ENCODE data around the gene FIP1L1.

The FIP1L1 gene

DNA sequence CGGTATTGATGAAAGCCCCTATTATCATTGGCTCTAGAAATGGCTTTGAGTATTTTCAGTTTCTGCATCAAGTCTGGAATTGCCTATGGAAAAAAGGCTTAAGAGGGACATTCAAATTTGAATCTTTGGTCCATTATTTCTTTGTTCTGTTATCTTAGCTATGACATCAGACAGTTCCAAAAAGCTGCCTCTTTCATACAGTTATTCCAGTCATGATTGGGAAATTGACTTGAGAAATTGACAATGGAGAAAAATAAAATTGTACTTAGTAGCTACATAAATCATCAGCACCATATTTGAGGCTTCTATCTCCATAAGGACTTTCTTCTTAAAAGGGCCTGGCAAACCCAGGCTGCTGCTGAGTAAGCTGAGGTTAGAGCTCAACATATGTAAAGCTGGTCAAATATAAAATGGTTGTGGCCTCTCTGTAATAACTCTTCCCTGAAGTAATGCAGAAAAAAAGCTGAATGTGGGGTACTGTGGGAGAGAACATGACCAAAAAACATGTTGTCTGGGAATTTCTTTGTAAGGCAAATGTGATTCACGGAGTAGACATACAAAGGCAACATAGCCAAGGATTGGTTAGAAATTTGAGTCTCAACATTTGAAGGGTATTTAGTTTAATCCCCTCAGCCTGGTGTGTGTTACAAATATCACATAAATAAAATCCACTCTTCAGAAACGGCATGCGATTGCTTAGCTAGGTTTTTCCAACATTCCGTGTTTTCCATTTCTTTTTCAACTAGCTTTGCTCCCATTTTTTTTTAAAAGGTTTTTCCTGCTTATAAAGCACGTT lies 112.9 kb downstream of the FIP1L1 start:
- peak; percentile 26; the same call in 1 of the 3 replicates for ATAC-seq
- TF ChIP-seq, protein P1, sequence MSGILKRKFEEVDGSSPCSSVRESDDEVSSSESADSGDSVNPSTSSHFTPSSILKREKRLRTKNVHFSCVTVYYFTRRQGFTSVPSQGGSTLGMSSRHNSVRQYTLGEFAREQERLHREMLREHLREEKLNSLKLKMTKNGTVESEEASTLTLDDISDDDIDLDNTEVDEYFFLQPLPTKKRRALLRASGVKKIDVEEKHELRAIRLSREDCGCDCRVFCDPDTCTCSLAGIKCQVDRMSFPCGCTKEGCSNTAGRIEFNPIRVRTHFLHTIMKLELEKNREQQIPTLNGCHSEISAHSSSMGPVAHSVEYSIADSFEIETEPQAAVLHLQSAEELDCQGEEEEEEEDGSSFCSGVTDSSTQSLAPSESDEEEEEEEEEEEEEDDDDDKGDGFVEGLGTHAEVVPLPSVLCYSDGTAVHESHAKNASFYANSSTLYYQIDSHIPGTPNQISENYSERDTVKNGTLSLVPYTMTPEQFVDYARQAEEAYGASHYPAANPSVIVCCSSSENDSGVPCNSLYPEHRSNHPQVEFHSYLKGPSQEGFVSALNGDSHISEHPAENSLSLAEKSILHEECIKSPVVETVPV (CRISPR knock-in tag; IDR thresholded peaks at IDR 0.05) = no peak
- TF ChIP-seq ZNF8 (CRISPR knock-in tag; IDR thresholded peaks at IDR 0.05) = no peak
- TF ChIP-seq, protein P2, sequence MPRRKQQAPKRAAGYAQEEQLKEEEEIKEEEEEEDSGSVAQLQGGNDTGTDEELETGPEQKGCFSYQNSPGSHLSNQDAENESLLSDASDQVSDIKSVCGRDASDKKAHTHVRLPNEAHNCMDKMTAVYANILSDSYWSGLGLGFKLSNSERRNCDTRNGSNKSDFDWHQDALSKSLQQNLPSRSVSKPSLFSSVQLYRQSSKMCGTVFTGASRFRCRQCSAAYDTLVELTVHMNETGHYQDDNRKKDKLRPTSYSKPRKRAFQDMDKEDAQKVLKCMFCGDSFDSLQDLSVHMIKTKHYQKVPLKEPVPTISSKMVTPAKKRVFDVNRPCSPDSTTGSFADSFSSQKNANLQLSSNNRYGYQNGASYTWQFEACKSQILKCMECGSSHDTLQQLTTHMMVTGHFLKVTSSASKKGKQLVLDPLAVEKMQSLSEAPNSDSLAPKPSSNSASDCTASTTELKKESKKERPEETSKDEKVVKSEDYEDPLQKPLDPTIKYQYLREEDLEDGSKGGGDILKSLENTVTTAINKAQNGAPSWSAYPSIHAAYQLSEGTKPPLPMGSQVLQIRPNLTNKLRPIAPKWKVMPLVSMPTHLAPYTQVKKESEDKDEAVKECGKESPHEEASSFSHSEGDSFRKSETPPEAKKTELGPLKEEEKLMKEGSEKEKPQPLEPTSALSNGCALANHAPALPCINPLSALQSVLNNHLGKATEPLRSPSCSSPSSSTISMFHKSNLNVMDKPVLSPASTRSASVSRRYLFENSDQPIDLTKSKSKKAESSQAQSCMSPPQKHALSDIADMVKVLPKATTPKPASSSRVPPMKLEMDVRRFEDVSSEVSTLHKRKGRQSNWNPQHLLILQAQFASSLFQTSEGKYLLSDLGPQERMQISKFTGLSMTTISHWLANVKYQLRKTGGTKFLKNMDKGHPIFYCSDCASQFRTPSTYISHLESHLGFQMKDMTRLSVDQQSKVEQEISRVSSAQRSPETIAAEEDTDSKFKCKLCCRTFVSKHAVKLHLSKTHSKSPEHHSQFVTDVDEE (CRISPR knock-in tag; IDR thresholded peaks at IDR 0.05) = no peak
- TF ChIP-seq, protein P3, sequence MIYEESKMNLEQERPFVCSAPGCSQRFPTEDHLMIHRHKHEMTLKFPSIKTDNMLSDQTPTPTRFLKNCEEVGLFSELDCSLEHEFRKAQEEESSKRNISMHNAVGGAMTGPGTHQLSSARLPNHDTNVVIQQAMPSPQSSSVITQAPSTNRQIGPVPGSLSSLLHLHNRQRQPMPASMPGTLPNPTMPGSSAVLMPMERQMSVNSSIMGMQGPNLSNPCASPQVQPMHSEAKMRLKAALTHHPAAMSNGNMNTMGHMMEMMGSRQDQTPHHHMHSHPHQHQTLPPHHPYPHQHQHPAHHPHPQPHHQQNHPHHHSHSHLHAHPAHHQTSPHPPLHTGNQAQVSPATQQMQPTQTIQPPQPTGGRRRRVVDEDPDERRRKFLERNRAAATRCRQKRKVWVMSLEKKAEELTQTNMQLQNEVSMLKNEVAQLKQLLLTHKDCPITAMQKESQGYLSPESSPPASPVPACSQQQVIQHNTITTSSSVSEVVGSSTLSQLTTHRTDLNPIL (CRISPR knock-in tag; IDR thresholded peaks at IDR 0.05; ENCODE audit: low read depth) = no peak
- no peak for TF ChIP-seq RARB (CRISPR knock-in tag; IDR thresholded peaks at IDR 0.05)
- no peak for TF ChIP-seq ZNF565 (CRISPR knock-in tag; conservative IDR thresholded peaks at IDR 0.05; ENCODE audit: low read depth)

DNA sequence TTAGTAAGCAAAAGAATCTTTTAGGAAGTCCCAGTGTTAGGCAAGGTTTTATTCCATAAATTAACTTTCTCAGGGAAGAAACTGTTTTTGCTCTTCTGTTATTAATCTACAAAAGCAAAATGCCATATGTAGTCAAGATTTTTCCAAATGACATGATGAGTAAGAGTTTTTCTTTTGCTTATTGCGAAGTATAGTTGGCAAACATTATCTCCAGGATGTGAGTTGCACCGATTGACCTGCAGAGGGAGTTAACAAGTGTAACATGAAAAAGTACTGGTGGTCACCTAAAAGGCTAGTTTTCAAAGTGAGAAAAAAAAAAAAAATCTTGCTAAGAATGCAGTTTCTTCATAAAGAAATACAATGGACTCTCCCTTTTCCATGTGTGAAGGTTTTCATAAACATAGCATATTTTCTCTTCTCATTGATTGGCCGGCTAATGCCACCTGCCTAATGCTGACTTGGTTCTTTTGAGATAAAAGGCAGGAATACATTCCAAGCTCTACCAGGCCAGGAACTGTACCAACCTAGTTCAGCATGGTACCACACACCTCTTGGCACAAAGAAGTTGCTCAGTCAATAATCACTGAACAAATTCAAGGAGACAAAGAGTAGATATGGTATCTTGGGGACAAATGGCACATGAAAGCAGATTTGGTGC lies 113.7 kb downstream of the FIP1L1 start:
- TF ChIP-seq ZNF565 (CRISPR knock-in tag; conservative IDR thresholded peaks at IDR 0.05; ENCODE audit: low read depth) (no peak), OSR1 (CRISPR knock-in tag; IDR thresholded peaks at IDR 0.05) (no peak)
- peak; percentile 87 for ATAC-seq

DNA sequence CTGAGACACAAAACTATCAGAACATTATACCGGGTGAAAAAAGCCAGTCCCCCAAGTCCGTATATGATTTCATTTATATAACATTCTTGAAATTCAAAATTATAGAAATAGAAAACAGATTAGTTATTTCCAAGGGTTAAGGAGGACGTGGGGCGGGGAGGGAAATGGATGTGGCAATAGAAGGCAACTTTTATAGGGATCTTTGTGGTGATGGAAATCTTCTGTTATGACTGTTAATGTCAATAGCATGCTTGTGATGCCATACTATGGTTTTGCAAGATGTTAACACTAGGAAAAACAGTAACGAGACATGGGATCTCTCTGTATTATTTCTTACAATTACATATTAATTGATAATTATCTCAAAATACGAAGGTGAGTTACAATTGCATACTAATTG lies 117.4 kb downstream of the FIP1L1 start:
- TF ChIP-seq ISL1 (CRISPR knock-in tag; IDR thresholded peaks at IDR 0.05) (no peak), RARB (CRISPR knock-in tag; IDR thresholded peaks at IDR 0.05) (no peak), PPARA (CRISPR knock-in tag; IDR thresholded peaks at IDR 0.05; ENCODE audit: borderline replicate concordance) (no peak), GLIS3 (CRISPR knock-in tag; IDR thresholded peaks at IDR 0.05) (no peak), TOX (CRISPR knock-in tag; IDR thresholded peaks at IDR 0.05; ENCODE audit: borderline replicate concordance) (no peak), ZFP3 (CRISPR knock-in tag; IDR thresholded peaks at IDR 0.05) (no peak)
- TF ChIP-seq, protein P1 (CRISPR knock-in tag; IDR thresholded peaks at IDR 0.05) = no peak
- ATAC-seq = no peak

DNA sequence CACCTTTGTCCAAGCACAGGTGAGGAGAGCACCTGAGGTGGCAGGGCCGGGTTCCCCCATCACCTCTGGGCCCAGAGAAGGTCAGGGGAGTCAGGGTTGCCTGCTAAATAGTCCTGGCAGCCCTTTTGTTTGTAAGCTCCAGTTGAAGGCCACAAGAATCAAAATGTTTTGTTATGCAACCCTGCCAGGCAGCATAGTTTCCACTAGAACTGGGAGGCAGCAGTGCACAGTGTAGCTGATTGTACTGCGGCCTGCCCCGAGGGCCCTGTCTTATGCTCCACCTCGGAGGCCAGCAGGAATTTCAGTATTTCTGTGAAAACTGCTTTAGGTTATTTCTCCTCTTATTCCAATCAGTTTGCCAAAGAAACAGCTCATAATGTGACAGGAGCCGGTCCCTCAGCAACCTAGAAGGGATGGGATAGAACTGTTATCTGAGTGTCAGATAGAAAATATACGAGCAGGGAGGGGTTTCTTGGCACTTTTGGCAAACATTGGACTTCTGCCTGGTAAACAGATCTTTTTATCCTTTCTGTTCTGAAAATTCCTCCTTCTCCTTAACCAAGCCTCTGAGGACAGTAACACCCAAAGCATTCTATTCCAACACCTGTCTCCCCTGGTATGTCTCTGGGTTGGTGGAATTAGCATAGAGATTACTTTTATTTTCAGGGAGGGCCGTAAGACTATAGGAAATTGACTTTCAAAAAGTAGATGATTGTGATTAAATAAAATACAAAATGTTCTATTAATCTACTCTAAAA lies 120.2 kb downstream of the FIP1L1 start:
- peak; percentile 40; the same call in 1 of the 3 replicates for ATAC-seq
- TF ChIP-seq ISL1 (CRISPR knock-in tag; IDR thresholded peaks at IDR 0.05) (no peak), TOX (CRISPR knock-in tag; IDR thresholded peaks at IDR 0.05; ENCODE audit: borderline replicate concordance) (no peak), BACH2 (CRISPR knock-in tag; IDR thresholded peaks at IDR 0.05; ENCODE audit: borderline replicate concordance) (no peak), OSR1 (CRISPR knock-in tag; IDR thresholded peaks at IDR 0.05) (no peak), TCF4 (CRISPR knock-in tag; IDR thresholded peaks at IDR 0.05; ENCODE audit: borderline replicate concordance) (no peak)
- TF ChIP-seq, protein P2 (CRISPR knock-in tag; IDR thresholded peaks at IDR 0.05) = no peak
- TF ChIP-seq, protein P3 (CRISPR knock-in tag; IDR thresholded peaks at IDR 0.05; ENCODE audit: low read depth) = no peak
- TF ChIP-seq, protein P4, sequence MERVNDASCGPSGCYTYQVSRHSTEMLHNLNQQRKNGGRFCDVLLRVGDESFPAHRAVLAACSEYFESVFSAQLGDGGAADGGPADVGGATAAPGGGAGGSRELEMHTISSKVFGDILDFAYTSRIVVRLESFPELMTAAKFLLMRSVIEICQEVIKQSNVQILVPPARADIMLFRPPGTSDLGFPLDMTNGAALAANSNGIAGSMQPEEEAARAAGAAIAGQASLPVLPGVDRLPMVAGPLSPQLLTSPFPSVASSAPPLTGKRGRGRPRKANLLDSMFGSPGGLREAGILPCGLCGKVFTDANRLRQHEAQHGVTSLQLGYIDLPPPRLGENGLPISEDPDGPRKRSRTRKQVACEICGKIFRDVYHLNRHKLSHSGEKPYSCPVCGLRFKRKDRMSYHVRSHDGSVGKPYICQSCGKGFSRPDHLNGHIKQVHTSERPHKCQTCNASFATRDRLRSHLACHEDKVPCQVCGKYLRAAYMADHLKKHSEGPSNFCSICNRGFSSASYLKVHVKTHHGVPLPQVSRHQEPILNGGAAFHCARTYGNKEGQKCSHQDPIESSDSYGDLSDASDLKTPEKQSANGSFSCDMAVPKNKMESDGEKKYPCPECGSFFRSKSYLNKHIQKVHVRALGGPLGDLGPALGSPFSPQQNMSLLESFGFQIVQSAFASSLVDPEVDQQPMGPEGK (CRISPR knock-in tag; IDR thresholded peaks at IDR 0.05; ENCODE audit: borderline replicate concordance) = no peak
- TF ChIP-seq, protein P5, sequence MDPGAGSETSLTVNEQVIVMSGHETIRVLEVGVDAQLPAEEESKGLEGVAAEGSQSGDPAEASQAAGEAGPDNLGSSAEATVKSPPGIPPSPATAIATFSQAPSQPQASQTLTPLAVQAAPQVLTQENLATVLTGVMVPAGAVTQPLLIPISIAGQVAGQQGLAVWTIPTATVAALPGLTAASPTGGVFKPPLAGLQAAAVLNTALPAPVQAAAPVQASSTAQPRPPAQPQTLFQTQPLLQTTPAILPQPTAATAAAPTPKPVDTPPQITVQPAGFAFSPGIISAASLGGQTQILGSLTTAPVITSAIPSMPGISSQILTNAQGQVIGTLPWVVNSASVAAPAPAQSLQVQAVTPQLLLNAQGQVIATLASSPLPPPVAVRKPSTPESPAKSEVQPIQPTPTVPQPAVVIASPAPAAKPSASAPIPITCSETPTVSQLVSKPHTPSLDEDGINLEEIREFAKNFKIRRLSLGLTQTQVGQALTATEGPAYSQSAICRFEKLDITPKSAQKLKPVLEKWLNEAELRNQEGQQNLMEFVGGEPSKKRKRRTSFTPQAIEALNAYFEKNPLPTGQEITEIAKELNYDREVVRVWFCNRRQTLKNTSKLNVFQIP (CRISPR knock-in tag; IDR thresholded peaks at IDR 0.05; ENCODE audit: borderline replicate concordance, low read depth) = no peak

Data from SK-N-SH treated with all-trans-retinoic acid at 6 μM for 48 hours (cell line).